ENCODE data around the gene TPX2. TPM values are rescaled to one million over a fixed set of nuclear protein-coding genes. Genes with fewer than 3 reads are reported as not detected.

The TPX2 gene
- total RNA-seq, 1 experiment from 2014 or later, result 123 TPM

DNA sequence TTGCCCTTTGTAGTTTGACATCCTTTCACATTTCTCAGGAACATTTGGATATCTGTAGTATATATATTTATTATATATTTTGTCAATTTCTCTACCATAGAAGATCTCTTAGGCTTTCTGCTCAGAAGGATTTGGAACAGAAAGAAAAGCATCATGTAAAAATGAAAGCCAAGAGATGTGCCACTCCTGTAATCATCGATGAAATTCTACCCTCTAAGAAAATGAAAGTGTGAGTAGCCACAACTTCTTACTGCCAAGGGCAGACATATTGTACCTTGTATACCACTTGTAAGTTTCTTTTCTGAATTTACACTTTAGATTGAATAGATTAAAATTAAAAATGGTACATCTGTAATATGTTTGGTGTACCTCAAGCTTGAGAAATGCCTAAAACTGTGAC, 31.2 kb downstream of the TPX2 start:
- H3K9me3 ChIP-seq, result no peaks in the 10 kb centered on the region
- H3K4me3 ChIP-seq, result no peak overlapping the region
- peaks cover 80% of the 10 kb centered on the region for H3K36me3 ChIP-seq
- DNase-seq, result no peak
- no peaks in the 10 kb centered on the region for H3K27me3 ChIP-seq

DNA sequence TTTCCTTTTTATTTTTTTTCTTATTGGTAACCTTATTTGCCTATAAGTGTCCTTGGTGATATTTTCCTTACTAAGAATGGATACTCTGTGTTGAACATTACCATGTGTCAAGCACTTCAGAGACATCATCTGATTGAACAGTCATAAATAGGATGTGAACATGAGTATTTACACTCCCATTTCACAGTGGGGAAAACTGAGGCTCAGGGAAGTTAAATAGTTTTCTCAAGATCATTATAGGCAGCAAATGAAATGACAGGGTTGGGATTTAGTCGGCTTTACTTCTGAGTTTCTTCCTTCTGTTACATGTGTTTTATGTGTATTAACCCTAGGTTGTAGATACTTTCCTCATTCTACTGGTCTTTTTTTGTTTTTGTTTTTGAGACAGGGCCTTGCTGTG, 35.3 kb downstream of the TPX2 start:
- peaks cover 89% of the 10 kb centered on the region for H3K36me3 ChIP-seq
- H3K9me3 ChIP-seq, result no peaks in the 10 kb centered on the region
- no peak overlapping the region for H3K4me3 ChIP-seq
- H3K27me3 ChIP-seq, result no peaks in the 10 kb centered on the region
- no peak for DNase-seq

DNA sequence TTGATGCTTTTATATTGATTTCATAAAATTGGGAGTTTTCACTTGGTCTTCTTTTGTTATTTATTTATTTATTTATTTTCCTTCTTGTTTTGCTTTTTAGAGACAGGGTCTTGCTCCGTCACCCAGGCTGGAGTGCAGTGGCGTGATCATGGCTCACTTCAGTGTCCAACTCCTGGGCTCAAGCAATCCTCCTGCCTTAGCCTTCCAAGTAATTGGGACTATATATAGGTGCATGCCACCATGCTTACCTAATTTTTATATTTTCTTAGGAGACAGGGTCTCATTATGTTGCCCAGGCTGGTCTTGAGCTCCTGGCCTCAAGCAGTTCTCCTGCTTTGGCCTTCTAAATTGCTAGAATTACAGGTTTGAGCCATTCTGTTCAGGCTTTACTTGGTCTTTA, 41.7 kb downstream of the TPX2 start:
- no peak for DNase-seq
- H3K4me3 ChIP-seq, result no peak overlapping the region
- H3K9me3 ChIP-seq, result no peaks in the 10 kb centered on the region
- H3K27me3 ChIP-seq, result no peaks in the 10 kb centered on the region
- peaks cover 95% of the 10 kb centered on the region for H3K36me3 ChIP-seq

DNA sequence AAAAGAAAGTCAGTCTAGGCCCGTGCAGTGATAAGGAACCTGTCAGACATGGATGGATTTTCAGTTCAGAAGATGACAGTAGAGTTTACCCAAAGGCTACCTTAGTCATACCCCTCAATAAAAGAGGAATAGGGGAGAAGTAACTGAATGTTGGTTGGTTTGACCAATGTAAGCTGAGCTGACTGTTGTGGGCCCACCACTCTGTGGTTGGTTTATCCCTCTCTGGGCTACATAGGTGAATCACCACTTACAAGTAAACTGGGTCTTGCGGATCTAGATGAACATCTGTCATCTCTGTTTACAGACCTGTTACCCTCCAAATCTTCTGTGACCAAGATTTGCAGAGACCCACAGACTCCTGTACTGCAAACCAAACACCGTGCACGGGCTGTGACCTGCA, 42.9 kb downstream of the TPX2 start:
- peaks cover 92% of the 10 kb centered on the region for H3K36me3 ChIP-seq
- H3K9me3 ChIP-seq, result no peaks in the 10 kb centered on the region
- no peak overlapping the region for H3K4me3 ChIP-seq
- DNase-seq, result no peak
- H3K27me3 ChIP-seq, result no peaks in the 10 kb centered on the region

DNA sequence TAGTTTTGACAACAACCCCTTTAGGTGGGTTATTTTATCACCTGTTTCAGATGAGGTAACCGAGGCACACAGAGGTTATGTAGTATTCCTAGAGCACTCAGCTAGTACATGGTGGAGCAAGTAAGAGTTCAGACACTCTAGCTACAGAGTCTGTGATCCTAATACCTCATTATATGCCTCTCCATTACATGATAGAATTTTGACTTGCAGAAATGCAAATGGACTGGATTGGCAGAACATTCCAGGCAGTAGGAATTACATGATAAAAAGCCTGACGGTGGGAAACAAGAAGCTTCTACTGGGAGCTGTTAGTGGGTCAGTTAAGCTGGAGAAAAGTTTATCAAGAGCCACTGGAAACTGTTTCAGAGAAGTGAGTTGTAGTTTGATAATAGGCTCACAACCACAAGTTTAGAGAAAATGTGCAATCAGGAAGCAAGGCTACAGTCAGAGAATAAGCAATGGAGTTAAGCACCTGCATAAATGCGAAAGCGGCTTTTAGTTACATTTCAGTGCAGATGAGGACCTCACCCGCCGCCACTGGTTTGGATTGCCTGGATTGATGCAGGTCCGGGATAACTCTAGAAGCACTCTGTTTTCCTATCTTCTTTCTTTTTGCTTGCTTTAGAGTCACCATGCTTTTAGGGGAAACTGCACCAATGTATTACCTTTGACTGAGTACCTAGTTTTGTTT, 45.4 kb downstream of the TPX2 start:
- no peak for DNase-seq
- peaks cover 90% of the 10 kb centered on the region for H3K36me3 ChIP-seq

DNA sequence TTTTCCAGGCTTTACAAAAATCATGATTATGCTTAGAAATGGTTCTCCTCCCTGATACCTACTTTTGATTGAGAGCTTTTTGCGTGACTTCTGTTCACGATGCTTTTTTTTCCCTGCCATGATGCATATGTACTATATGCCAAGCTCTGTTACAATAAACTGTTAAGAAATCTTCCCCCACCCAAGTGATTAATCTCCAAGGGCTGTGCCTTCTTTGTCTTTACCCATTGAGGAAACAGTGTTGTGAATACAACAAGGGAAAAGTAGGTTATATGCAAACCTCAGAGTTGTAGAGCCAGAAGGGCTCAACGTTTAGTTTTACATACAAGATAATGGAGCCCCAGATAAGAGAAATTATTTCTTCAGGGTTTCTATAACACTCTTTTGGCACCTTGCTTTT, 46.0 kb downstream of the TPX2 start:
- H3K27me3 ChIP-seq, result no peaks in the 10 kb centered on the region
- no peak for DNase-seq
- H3K36me3 ChIP-seq, result peaks cover 90% of the 10 kb centered on the region
- no peaks in the 10 kb centered on the region for H3K9me3 ChIP-seq
- H3K4me3 ChIP-seq, result no peak overlapping the region

More for the DNA sequence above, 45.4 kb downstream of the TPX2 start:
- Histone ChIP-seq H3K4me3 (no peak overlapping the region), H3K9me3 (no peaks in the 10 kb centered on the region), H3K27me3 (no peaks in the 10 kb centered on the region)

DNA sequence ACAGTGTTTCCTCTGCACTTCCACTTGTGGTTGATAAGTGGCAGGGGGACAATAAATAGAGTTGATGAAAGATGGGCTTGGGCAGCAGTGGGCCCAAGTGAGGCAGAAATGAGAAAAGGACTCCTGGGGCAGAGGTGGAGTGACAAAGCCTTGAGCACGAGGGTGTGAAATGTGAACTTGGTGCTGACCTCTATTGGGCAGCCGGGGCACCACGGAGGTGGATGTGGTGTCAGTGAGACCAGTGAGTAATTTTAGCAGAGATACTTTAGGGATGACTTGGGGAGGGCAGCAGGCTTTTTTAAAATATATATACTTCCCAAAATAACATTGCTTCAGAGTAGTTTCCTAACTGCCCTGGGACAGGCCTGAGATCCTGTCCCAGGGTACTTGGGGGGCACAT, 49.5 kb downstream of the TPX2 start:
- DNase-seq, result peak; percentile 32
- H3K9me3 ChIP-seq, result no peaks in the 10 kb centered on the region
- H3K36me3 ChIP-seq, result peaks cover 90% of the 10 kb centered on the region

DNA sequence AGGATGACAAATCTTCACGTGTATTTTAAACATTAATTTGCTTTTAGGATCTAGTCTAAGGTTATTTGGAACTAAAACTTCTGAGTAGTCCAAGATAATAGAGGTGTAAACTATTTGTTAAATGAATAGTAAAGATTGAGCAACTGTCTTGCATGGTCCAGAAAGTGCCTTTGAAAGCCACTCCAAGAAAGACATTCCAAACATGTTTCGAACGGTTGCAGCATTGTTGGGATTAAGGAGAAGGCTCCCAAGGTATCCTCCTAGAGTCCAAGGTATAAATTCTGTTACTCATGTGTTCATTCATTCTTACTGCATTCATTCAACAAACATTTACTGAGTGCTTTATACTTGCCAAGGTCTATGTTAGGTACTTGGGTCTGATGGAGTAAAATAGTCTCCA, 51.3 kb downstream of the TPX2 start:
- Histone ChIP-seq H3K4me3 (no peak overlapping the region), H3K27me3 (no peaks in the 10 kb centered on the region), H3K36me3 (peaks cover 90% of the 10 kb centered on the region), H3K9me3 (no peaks in the 10 kb centered on the region)
- no peak for DNase-seq

More for the DNA sequence above, 49.5 kb downstream of the TPX2 start:
- no peak overlapping the region for H3K4me3 ChIP-seq
- H3K27me3 ChIP-seq, result no peaks in the 10 kb centered on the region

DNA sequence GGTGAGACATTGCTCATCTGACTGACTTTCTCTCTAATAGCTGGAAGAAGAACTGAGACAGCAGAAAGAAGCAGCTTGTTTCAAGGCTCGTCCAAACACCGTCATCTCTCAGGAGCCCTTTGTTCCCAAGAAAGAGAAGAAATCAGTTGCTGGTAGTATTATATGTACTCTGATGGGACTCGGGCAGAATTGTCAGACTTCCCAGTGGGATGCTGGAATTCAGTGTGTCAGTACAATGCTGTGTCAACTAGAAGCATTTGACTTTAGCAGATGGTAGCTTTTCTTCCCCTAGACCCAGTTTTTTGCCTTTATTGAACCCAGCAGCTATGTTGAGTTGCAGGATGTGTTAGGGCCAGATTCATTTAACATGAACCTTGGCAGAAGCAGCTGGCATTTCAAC, 58.3 kb downstream of the TPX2 start:
- Histone ChIP-seq H3K9me3 (no peaks in the 10 kb centered on the region), H3K4me3 (no peak overlapping the region), H3K27me3 (no peaks in the 10 kb centered on the region), H3K36me3 (peaks cover 91% of the 10 kb centered on the region)
- DNase-seq, result no peak

DNA sequence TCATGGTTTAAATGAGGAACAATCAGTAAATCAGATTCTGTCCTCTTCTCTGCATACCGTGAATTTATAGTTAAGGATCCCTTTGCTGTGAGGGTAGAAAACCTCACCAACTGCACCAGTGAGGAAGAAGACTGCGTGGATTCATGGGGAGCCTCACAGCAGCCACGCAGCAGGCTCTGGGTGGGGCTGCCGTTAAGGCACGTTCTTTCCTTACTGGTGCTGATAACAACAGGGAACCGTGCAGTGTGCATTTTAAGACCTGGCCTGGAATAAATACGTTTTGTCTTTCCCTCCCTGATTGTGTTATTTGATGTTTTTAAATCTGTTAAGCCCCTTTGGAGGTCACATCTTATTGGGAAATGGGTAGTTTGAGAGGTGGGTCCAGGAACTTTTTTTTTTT, 62.4 kb downstream of the TPX2 start:
- Histone ChIP-seq H3K27me3 (no peaks in the 10 kb centered on the region), H3K36me3 (peaks cover 78% of the 10 kb centered on the region), H3K9me3 (no peaks in the 10 kb centered on the region), H3K4me3 (no peak overlapping the region)
- no peak for DNase-seq

DNA sequence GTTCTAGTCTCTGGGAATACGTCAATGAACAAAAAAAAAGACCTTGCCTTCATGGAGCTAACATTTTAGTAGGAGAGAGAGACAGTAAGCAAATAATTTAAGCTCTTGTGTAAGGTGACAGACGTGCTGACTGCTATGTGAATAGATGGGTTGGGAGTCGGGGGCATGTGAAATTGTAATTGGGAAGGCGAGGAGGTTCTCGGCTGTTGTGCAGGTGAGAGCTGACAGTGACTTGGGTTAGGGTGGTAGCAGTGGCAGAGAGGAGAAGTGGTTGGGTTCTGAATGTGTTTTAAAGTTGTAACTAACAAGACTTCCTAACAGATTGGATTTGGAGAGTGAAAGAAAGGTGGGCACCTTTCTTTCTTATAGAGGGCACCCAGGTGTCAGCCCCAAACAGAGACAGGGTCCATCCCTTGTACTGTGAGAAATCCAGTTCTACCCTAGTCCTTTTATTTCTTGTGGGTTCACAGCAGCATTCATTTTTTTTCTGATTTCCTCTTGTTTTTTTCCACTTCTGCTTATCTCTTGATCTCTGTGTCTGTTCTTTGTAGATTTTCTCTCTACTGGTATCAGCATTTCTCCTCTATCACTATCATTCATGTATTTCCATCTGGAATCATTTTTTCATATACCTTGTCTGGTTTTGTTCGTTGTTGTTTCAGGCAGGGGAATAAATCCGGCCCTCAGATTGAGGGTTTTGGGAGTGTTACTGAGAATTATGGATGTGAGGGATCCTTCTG, 64.6 kb downstream of the TPX2 start:
- Histone ChIP-seq H3K9me3 (no peaks in the 10 kb centered on the region), H3K27me3 (no peaks in the 10 kb centered on the region), H3K4me3 (no peak overlapping the region), H3K36me3 (peaks cover 77% of the 10 kb centered on the region)
- DNase-seq, result no peak

DNA sequence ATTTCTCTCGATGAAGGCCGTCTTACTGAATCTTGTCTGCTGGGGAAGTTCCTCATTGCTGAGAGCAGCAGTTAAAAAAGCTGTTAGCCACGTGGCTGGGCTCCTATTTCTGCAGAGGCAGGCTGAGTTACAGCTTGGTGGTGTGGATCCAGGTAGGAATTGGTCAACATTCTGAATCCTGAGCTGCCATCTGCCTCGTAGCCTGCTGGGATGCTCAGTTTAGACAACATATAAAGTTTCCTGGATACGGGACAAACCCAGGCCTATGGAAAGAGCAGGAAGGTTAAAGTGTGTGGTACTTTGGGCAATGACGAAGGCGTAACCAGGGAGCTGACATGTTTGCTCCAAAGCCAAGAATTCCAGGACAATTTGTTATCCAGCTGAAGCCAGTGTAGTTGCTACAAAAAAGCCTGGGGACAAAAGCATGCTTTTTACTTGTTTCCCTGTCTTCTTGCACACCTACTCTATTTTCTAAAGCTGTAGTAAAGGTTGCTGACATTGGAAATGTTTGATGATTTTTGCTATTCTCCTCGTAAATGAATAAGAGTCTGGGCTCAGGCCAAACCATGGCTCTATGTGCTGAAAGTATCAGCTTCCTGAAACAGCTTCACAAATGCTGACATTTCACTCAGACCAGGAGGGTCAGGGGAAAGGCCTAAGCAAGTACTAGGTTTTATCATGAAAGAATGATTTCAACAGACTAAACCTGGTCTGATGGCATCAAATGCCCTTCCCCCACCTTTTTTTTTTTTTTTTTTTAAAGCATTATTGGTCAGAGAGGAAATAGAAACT, 67.7 kb downstream of the TPX2 start:
- no peaks in the 10 kb centered on the region for H3K27me3 ChIP-seq
- DNase-seq, result no peak
- H3K4me3 ChIP-seq, result no peak overlapping the region
- peaks cover 70% of the 10 kb centered on the region for H3K36me3 ChIP-seq
- H3K9me3 ChIP-seq, result no peaks in the 10 kb centered on the region

DNA sequence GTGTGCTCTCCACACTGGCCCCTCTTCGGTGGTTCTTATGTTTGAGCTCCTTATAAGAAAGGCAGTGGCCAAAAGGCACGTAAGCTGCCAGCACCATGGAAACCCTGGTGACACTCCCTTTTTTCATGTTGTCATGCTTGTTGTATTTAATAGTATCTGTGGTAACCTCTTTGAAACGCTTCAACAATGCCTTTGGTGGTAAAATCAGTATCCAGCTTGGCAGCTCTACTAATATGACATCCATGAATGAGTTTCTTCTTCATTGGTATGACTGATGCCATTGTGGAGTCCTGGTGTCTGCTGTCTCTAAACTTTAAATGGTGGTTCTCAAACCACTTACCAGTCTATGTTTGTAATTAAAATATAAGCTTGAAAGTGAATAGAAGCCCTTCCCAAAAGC, 69.4 kb downstream of the TPX2 start:
- no peak for DNase-seq
- Histone ChIP-seq H3K27me3 (no peaks in the 10 kb centered on the region), H3K36me3 (peaks cover 55% of the 10 kb centered on the region)

DNA sequence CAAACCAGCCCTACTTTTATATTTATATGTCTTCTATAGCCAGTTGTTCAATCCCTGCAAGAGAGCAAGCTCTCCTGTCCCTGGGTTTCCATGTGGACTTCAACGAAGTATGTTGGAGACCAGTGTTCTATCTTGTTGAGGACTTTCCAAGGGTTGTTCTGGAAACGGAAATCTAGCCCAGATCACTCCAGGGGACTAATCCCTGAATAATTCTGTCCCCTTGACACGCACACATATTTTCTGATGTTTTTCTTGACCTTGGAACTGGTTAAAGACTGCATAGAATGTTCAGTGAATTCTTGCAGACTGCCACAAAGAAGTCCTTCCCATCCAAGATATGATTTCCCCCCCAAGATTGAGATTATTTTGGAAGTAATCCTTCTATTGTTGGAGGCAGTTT, 70.6 kb downstream of the TPX2 start:
- no peak overlapping the region for H3K4me3 ChIP-seq
- no peak for DNase-seq
- no peaks in the 10 kb centered on the region for H3K9me3 ChIP-seq
- peaks cover 46% of the 10 kb centered on the region for H3K36me3 ChIP-seq
- no peaks in the 10 kb centered on the region for H3K27me3 ChIP-seq

More for the DNA sequence above, 69.4 kb downstream of the TPX2 start:
- Histone ChIP-seq H3K4me3 (no peak overlapping the region), H3K9me3 (no peaks in the 10 kb centered on the region)

DNA sequence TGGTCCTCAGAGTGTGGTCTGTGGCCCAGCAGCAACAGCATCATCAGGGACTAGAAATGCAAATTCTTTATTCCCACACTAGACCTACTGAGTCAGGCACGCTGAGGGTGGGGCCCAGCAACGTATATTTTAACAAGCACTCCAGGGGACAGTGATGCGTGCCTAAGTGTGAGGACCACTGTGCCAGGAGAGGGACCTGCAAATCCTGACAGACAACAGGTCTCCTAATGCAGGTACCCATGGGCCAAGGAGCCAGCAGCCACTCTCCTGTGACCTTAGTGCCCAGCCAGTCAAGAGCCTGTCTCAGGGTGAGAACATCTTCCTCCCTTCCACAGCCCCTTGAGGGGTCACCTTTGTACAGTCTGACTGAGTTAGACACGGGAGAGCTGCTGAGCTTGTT, 72.1 kb downstream of the TPX2 start:
- Histone ChIP-seq H3K9me3 (no peaks in the 10 kb centered on the region), H3K4me3 (no peak overlapping the region), H3K27me3 (no peaks in the 10 kb centered on the region), H3K36me3 (peaks cover 39% of the 10 kb centered on the region)
- DNase-seq, result no peak

DNA sequence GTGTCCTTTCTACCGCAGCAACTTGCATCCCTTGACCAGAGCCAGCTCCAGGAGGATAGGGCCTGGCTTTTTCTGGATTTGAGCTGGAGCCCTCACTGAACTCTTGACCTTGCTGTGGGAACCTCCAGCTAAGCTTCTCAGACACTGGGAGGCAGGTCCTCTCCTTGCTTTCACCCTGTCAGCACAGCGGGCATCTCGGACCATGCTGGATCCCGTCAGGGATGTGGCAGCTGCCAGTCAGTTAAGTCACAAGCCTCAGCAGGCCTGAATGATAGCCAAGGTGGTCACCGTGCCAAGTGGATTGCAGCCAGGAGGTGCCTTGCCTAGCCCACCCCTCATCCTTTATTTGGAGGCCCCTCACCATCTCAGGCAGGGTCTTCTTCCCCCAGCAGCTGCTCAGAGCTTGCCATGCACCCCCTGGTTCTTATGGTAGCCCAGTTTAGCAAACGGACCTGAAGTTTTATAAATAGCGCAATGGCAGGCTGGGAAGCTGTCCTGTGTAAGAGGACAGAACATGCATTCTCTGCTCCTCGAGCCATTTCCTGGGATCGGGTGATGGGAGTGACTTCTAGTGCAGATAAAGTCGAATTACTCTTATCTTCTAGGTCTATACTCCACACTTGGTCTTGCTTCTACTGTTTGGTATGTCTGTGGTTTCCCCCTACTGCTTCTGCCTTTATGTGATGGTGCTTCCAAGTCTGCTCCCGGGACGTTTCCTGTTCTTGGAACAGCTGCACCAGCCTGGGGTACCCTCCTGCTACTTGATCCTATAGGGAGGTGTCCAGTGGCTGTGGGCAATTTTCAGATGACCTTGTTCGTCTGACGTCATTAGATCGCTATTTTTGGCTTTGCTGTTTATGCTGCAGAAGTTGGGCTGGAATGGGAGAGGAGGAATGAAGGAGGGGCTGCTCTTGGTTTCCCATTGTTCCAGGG, 73.0 kb downstream of the TPX2 start:
- Histone ChIP-seq H3K4me3 (no peak overlapping the region), H3K9me3 (no peaks in the 10 kb centered on the region), H3K36me3 (peaks cover 31% of the 10 kb centered on the region)

More for the DNA sequence above, 73.0 kb downstream of the TPX2 start:
- H3K27me3 ChIP-seq, result no peaks in the 10 kb centered on the region
- peak; percentile 62 for DNase-seq

Data from MG63 (cell line).